ENCODE data around the gene HNRNPAB.
"Not testable (repeated sequence)": the region's sequence is repeated elsewhere in the genome, so short reads cannot be mapped to it uniquely, and the experiment has no call there.

HNRNPAB gene

GRCh38 chr5:178247481-178248456 is 43.4 kb downstream of the HNRNPAB start:
- peak; percentile 16 for DNase-seq

DNA sequence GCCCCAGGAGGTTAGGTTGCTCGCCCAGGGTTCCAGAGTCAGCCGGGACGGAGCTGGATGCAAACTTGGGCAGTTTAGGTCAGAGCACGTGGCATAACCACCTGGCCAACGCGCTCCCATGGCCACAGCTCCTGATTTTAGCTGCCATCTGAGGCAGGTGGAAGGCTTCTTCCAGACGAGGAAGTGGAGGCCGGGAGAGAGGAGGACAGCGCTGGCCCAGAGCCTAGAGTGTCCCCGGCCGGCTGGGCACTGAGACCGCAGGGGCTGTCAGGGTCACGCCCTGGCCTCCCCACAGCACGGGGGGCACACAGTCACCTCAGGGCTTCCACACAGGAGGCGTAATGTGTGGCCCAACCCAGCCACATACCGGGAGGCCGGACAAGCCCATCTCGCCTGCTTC is 44.4 kb downstream of the HNRNPAB start:
- DNase-seq, result no peak

GRCh38 chr5:178249191-178249989 is 45.1 kb downstream of the HNRNPAB start:
- DNase-seq, result no peak

DNA sequence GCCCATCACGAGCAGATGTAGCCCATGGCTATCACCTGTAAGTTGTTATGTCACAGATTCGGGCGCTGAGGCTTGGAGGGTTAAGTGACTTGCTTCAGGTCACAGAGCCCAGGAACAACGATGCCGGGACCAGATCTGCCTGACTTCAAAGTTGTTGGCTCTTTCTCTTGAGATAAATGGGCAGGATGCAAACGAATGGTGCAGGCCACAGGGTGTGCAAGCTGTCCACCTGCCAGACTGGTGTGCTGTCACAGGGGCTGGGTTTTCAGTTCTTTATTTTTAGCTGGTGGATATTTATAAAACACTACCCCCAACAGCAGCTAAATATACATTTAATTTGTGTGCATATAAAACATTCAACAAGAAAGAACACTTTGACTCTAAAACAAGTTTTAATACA is 45.9 kb downstream of the HNRNPAB start:
- no peak for DNase-seq

DNA sequence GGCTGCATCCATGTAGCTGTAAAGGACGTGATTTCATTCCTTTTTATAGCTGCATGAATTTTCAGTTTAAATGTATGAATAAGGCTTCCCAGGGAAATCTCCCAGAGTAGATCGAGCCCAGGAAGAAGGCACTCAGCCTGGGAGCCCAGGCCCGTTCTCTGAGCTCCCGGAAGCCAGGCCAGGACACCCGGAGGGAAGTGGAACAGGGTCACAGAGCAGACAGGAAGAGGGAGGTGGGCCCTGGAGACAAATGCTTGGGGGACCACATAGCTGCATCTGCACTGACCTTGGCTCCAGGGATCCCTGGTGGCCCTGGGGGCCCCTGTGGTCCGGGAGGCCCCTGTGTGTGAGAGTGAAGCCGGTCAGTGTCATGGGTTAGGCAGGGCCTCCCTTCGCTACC is 47.9 kb downstream of the HNRNPAB start:
- DNase-seq, result no peak

- not testable (repeated sequence) for DNase-seq
Observed at GRCh38 chr5:178253632-178254031, 49.3 kb downstream of the HNRNPAB start.

DNA sequence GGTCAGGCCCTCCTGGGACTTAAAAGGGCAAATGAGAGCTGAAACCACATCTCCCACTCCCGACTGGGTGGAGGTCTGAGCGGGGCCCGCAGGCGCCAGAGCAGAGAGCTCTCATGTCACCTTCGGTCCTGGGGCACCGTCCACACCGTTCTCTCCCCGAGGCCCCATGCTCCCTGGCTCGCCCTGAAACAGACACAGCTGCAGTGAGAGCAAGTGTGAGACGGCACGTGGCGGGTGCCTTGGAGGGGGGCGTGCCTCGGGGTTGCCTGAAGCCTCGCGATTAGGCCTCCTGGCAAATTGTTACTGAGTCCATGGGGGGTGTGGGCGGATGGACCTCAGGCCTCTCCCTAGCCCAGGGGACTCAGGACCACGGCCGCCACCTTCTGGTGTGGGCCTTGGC is 52.4 kb downstream of the HNRNPAB start:
- DNase-seq, result no peak

DNA sequence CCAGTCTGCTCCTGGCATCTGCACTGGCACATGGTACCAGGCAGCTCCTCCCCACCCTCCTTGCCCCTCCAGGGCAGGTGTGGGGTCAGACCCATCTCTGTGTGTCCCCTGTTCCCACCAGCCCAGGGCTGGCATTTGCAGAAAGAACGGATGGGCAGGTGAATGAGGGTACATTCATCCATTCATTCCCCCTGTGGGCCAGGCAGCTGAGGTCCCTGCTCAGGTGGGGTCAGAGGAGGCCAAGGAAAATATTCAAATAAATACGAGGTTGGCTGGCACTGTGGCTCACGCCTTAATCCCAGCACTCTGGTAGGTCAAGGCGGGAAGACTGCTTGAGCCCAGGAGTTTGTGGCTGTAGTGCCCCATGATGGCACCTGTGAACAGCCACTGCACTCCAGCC is 53.3 kb downstream of the HNRNPAB start:
- no peak for DNase-seq

DNA sequence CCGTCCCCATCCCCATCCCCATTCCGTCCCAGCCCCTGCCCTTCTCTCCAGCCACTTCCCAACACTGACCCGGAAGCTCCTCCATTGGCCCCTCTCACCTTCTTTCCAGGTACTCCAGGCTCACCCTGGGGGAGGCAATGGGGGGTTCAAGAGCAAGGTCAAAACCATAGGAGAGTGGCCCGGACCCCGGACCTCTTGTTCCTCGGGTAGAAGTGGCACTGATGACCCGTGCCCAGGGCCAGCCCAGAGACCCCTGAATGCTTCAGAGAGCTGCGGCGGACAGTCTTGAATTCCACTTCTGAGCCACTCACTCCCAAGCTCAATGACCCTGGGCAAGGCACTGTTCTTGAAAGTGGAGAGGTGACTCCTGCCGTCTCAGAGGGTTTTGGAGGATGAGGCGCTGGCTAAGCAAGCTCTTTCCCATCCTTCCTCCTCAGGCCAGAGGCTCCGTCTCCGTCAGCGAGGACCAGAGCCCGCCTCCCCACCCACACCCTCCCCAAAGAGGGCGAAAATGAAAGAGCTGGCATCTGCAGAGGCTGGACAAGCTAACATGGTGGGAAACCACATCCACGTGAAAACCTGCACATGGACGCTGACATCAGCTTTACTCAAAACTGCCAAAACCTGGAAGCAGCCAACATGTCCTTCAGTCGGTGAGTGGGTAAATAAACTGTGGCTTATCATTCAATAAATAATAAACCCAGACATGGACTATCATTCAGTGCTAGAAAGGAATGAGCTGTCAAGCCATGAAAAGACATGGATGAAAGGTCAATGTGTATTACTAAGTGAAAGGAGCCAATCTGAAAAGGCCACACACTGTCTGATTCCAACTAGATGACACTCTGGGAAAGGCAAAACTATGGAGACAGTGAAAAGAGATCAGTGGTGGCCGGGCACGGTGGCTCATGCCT is 55.5 kb downstream of the HNRNPAB start:
- DNase-seq, result no peak

All from NCI-H345 (cell line).